B cell (primary cell): ENCODE measurements around the gene SMC3. TPM values are rescaled to one million over a fixed set of nuclear protein-coding genes. Genes with fewer than 3 reads are reported as not detected.

Source experiments
- ATAC-seq: fragments of 200-7000 bp; cut with Tn5 transposase; one replicate; pipeline ENCODE4 v1.10.0; 2021; ENCODE audit warnings: low read depth, mild to moderate bottlenecking, moderate number of reproducible peaks, moderate library complexity
- CTCF ChIA-PET: fragments of 350-600 bp; sonication (Branson Sonifier 250); formaldehyde crosslinking; loops from one replicate; lab custom pipeline; 2021; ENCODE audit warnings: antibody characterized with exemption, inconsistent platforms; lab: Charles Lee
- POLR2A ChIA-PET: fragments of 350-600 bp; sonication (Branson Sonifier 250); formaldehyde crosslinking; loops from one replicate; lab custom pipeline; 2021; ENCODE audit warnings: antibody characterized with exemption; lab: Charles Lee
- DNase-seq: peaks from one replicate; pipeline ENCODE4 v3.0.0; 2013
- H2AFZ ChIP-seq: 2 replicates; pipeline ENCODE4 v1.6.1; 2012; ENCODE audit warnings: mild to moderate bottlenecking, low read depth, low read length; ENCODE audit not compliant: insufficient read depth, poor library complexity, severe bottlenecking
- H3K27ac ChIP-seq, 2 donors: 1 replicate in 1 of 2; 2 replicates in 1 of 2; pipeline ENCODE4 v1.5.1; 2012 to 2013; ENCODE audit warnings: low read length in 2 of 2, mild to moderate bottlenecking in 2 of 2, moderate library complexity in 1 of 2
- H3K27me3 ChIP-seq, 4 experiments: fragments of 200-600 bp in 1 of 4; sonication (generic) in 1 of 4; replicated peaks in 1 of 4; 1 replicate in 2 of 4; 2 replicates in 2 of 4; pipeline versions ENCODE4 v1.6.1 to v1.7.0; 2013 to 2016; ENCODE audit warnings: low read length in 3 of 4, mild to moderate bottlenecking in 2 of 4, mixed read lengths in 1 of 4, moderate library complexity in 1 of 4; ENCODE audit not compliant: insufficient read depth in 4 of 4, control insufficient read depth in 3 of 4; ENCODE audit errors: control extremely low read depth in 1 of 4
- H3K36me3 ChIP-seq, 2 experiments: replicated peaks in 1 of 2; 1 replicate in 1 of 2; 2 replicates in 1 of 2; pipeline versions ENCODE4 v1.6.1 to v1.7.1; 2013; ENCODE audit warnings: low read length in 1 of 2; ENCODE audit not compliant: insufficient read depth in 2 of 2, control insufficient read depth in 1 of 2; ENCODE audit errors: control extremely low read depth in 1 of 2, extremely low read depth in 1 of 2
- H3K4me1 ChIP-seq, 2 donors: fragments of 200-600 bp in 1 of 2; sonication (generic) in 1 of 2; 1 replicate in 1 of 2; 2 replicates in 1 of 2; pipeline versions ENCODE4 v1.5.1 to v1.6.1; 2013 to 2017; ENCODE audit warnings: low read length in 2 of 2; ENCODE audit not compliant: control insufficient read depth in 2 of 2, insufficient read depth in 2 of 2
- H3K4me2 ChIP-seq: replicated peaks from 2 replicates; pipeline ENCODE3; 2012; ENCODE audit warnings: mild to moderate bottlenecking, low read depth, low read length; ENCODE audit not compliant: poor library complexity, severe bottlenecking
- H3K4me3 ChIP-seq, 5 experiments: fragments of 200-600 bp in 1 of 5; sonication (generic) in 1 of 5; 1 replicate in 3 of 5; 2 replicates in 2 of 5; pipeline versions ENCODE4 v1.5.1 to v1.7.0; 2011 to 2016; ENCODE audit warnings: low read length in 4 of 5, mild to moderate bottlenecking in 4 of 5, low read depth in 2 of 5, control low read depth in 1 of 5, moderate library complexity in 1 of 5; ENCODE audit not compliant: insufficient read depth in 1 of 5; ENCODE audit errors: control extremely low read depth in 1 of 5, extremely low read depth in 1 of 5
- H3K79me2 ChIP-seq: fragments of 200-600 bp; sonication (generic); one replicate; pipeline ENCODE4 v1.6.0; 2016; ENCODE audit warnings: low read length; ENCODE audit not compliant: control insufficient read depth, insufficient read depth
- H3K9ac ChIP-seq: fragments of 200-600 bp; sonication (generic); 2 replicates; pipeline ENCODE4 v1.6.1; 2017; ENCODE audit warnings: mild to moderate bottlenecking, low read length, moderate library complexity
- H3K9me3 ChIP-seq, 3 donors: one replicate each; pipeline versions ENCODE4 v1.6.1 to v1.7.1; 2013; ENCODE audit warnings: low read length in 2 of 3; ENCODE audit not compliant: control insufficient read depth in 2 of 3, insufficient read depth in 1 of 3; ENCODE audit errors: control extremely low read depth in 1 of 3
- H4K20me1 ChIP-seq: 2 replicates; pipeline ENCODE4 v1.6.0; 2012; ENCODE audit warnings: mild to moderate bottlenecking, low read length; ENCODE audit not compliant: insufficient read depth, control insufficient read depth, poor library complexity, severe bottlenecking
- H3K27ac Mint-ChIP-seq: one replicate; pipeline ENCODE4 v1.8.0; 2021; ENCODE audit warnings: mixed read lengths
- H3K27me3 Mint-ChIP-seq: one replicate; pipeline ENCODE4 v1.8.0; 2021; ENCODE audit warnings: mixed read lengths
- H3K4me1 Mint-ChIP-seq: one replicate; pipeline ENCODE4 v1.8.0; 2021; ENCODE audit warnings: mixed read lengths
- H3K4me3 Mint-ChIP-seq: one replicate; pipeline ENCODE4 v1.8.0; 2021; ENCODE audit warnings: mixed read lengths
- H3K9me3 Mint-ChIP-seq: one replicate; pipeline ENCODE4 v1.8.0; 2022; ENCODE audit warnings: mixed read lengths; ENCODE audit not compliant: insufficient read depth
- EZH2 ChIP-seq: IDR thresholded peaks from 2 replicates; pipeline ENCODE4 v1.6.1; 2012; ENCODE audit warnings: borderline replicate concordance, low read depth, mild to moderate bottlenecking, moderate library complexity, low read length; ENCODE audit not compliant: insufficient read depth, poor library complexity, severe bottlenecking
- WGBS: methylation state at CpG from one replicate; pipeline ENCODE4 v1.1.5; 2013; ENCODE audit warnings: missing lambda C conversion rate; ENCODE audit not compliant: insufficient coverage; 5-methylcytosine and 5-hydroxymethylcytosine counted together
- intact Hi-C: fragments of 100-400 bp; cut with micrococcal nuclease; formaldehyde crosslinking; loops from one replicate; pipeline ENCODE4 v1.10.0; 2022
- polyA plus RNA-seq: library from polyadenylated mRNA; depleted of rRNA; stranded (reverse); fragments of >200 nt; gene quantifications from 2 replicates; pipeline ENCODE4 v1.2.3, GENCODE V29; 2012
- total RNA-seq, 2 donors: library from RNA; stranded (reverse); fragments of 120-200 nt in 1 of 2; gene quantifications; 1 replicate in 1 of 2; 2 replicates in 1 of 2; pipeline versions ENCODE4 v1.2.3 to v1.2.4, GENCODE V29; 2013 to 2022
- TF ChIP-seq, protein P1 (sequence below): fragments of 200-600 bp; IDR thresholded peaks from one replicate; pipeline ENCODE4 v1.8.0; 2022; ENCODE audit warnings: antibody characterized with exemption, mild to moderate bottlenecking

SMC3 gene
- total and polyA plus RNA-seq, 2 donors (not counting 1 experiment from before 2014, with no cell fraction given) = 6.1 to 45.8 TPM

DNA sequence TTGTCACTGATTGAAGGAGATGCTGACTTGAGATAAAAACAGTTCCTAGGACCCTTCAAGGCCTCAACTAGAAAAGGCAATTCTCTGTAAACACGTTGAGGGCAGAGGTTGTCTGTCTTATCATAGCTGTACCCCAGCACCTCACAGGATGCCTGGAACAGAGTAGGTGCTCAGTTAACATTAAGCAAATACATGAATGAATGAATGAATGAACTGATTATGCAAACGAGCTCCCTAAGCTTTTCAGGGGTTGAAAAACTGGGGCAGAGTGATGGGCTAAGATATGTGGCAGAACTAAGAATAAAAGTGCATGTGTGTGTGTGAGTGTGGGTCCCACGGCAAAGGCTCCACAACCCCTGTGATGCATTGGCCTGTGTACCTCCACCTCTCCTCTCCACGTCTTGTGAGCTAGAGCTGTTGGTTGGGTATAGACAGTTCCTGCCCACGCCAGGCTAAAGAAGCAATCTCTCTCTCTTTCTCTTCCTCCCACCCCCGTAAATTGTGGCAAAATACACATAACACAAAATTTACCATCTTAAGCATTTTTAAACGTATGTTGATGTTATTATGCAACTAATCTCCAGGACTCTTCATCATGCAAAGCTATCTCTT, 20.9 kb upstream of the SMC3 start:
- no peak for TF ChIP-seq EZH2
- TF ChIP-seq, protein P1, sequence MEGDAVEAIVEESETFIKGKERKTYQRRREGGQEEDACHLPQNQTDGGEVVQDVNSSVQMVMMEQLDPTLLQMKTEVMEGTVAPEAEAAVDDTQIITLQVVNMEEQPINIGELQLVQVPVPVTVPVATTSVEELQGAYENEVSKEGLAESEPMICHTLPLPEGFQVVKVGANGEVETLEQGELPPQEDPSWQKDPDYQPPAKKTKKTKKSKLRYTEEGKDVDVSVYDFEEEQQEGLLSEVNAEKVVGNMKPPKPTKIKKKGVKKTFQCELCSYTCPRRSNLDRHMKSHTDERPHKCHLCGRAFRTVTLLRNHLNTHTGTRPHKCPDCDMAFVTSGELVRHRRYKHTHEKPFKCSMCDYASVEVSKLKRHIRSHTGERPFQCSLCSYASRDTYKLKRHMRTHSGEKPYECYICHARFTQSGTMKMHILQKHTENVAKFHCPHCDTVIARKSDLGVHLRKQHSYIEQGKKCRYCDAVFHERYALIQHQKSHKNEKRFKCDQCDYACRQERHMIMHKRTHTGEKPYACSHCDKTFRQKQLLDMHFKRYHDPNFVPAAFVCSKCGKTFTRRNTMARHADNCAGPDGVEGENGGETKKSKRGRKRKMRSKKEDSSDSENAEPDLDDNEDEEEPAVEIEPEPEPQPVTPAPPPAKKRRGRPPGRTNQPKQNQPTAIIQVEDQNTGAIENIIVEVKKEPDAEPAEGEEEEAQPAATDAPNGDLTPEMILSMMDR = no peak
- Histone ChIP-seq H3K79me2 (no peaks in the 10 kb centered on the region), H3K9me3 (no peaks in the 10 kb centered on the region), H3K36me3 (no peaks in the 10 kb centered on the region), H3K4me3 (no peak overlapping the region), H4K20me1 (no peaks in the 10 kb centered on the region), H3K27me3 (peaks cover 0 to 6% (median 3%) of the 10 kb centered on the region in 4 experiments), H3K9ac (no peak overlapping the region), H3K27ac (no peak overlapping the region), H2AFZ (no peak overlapping the region), H3K4me2 (no peak overlapping the region), H3K4me1 (no peaks in the 10 kb centered on the region)
- H3K27ac Mint-ChIP-seq = no peak overlapping the region
- intact Hi-C loops = loop anchor here (1.0 kb wide), 7 partner anchors 21 to 409 kb away; partner anchors contain the start of gene SMC3
- ATAC-seq (no peak), DNase-seq (no peak)
- H3K9me3 Mint-ChIP-seq = no peaks in the 10 kb centered on the region
- H3K27me3 Mint-ChIP-seq = peaks cover 19% of the 10 kb centered on the region
- WGBS = 100% methylated on average over 1 of the region's 7 CpGs
- CTCF ChIA-PET = interaction anchor here (0.6 to 9.3 kb wide), 49 partner anchors 8 to 411 kb away, joined by 3 to 164 read pairs (median 5); partner anchors contain the start of genes SMC3 and SMNDC1
- H3K4me3 Mint-ChIP-seq = no peak overlapping the region
- POLR2A ChIA-PET = interaction anchor here (0.6 to 2.1 kb wide), 2 partner anchors 189 to 201 kb away, joined by 4 to 5 read pairs; no protein-coding TSS in a partner anchor
- peaks cover 4% of the 10 kb centered on the region for H3K4me1 Mint-ChIP-seq

DNA sequence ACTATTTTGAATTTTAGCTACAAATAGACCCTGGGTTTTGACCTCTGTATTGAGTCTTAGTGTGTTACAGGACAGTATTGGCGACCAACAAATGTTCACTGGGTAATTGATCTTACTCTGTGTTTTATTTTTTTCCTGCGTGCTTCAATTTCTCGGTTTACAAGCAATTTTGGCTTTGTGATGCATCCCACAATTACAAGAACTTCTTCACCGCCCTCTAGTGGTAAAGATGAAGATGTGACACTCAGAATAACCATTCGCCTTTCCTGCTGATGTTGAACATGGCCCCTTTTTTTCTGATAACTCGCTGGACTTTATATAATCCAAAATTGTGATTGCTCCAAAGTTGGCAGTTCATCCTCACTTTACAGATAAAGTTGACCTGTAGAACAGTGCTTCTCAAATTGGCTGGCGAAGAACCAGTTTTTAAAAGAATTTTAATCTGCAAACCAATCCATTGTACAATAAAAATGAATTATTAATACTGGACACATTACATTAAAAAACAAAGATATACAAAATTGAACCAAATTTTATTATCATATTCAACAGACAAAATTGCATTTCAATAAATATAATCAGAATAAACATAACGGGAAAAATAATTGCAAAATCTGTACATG, 20.2 kb upstream of the SMC3 start:
- H3K4me2 ChIP-seq = no peak overlapping the region
- ChIA-PET CTCF (interaction anchor here (0.5 to 9.3 kb wide), 47 partner anchors 8 to 411 kb away, joined by 3 to 164 read pairs (median 5); partner anchors contain the start of genes SMC3 and SMNDC1), POLR2A (no interaction called here)
- Mint-ChIP-seq H3K27ac (no peak overlapping the region), H3K4me3 (no peak overlapping the region), H3K27me3 (peaks cover 24% of the 10 kb centered on the region), H3K4me1 (peaks cover 4% of the 10 kb centered on the region), H3K9me3 (no peaks in the 10 kb centered on the region)
- H3K9ac ChIP-seq = no peak overlapping the region
- ATAC-seq = peak; percentile 68
- no peak overlapping the region for H3K27ac ChIP-seq
- H4K20me1 ChIP-seq = no peaks in the 10 kb centered on the region
- WGBS = 0% methylated on average over 2 of the region's 8 CpGs
- H2AFZ ChIP-seq = no peak overlapping the region
- H3K79me2 ChIP-seq = no peaks in the 10 kb centered on the region
- no peak overlapping the region for H3K4me3 ChIP-seq
- H3K27me3 ChIP-seq = peaks cover 0 to 9% (median 4%) of the 10 kb centered on the region in 4 experiments
- DNase-seq = peak; percentile 76
- H3K4me1 ChIP-seq = no peaks in the 10 kb centered on the region
- intact Hi-C loops = loop anchor here (1.0 kb wide), 7 partner anchors 20 to 410 kb away; partner anchors contain the start of gene SMC3
- H3K36me3 ChIP-seq = no peaks in the 10 kb centered on the region
- no peaks in the 10 kb centered on the region for H3K9me3 ChIP-seq
- TF ChIP-seq, protein P1 = peak; percentile 85
- TF ChIP-seq EZH2 = no peak
